COR-L47 (cell line): ENCODE measurements around the gene MT1A.

Experiments used
- DNase-seq: peaks from one replicate; lab custom pipeline; 2025; lab: John Stamatoyannopoulos, UW

MT1A gene

DNA sequence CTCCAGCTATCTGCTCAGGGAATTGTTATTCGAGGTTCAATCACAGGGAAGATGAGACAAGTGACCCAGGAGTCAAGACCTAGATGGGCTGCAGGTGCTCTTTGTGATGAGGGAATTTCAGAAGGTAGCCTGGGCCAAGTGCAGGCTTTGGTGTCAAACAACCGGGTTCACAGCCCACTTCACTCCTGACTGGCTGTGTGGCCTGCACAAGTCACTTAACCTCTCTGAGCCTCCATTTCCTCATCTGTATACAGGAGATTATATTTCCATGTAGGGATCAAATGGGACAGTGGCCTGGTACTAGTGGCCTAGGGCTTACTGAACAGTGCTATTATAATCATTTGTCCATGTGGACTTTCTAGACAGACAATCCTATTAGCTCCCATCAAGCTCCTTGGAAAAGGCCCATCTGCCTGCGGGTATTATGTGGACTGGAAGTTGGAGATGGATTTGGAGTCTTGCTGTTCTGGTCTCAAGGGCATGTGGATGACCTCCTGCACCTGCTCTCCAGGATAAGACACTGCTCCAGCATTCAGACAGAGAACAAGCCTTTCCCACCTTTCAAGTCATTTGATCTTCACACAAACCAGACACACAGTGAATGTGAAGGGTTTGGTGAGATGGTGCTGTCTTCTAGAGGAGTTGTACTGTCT is 40.7 kb downstream of the MT1A start:
- no peak for DNase-seq

DNA sequence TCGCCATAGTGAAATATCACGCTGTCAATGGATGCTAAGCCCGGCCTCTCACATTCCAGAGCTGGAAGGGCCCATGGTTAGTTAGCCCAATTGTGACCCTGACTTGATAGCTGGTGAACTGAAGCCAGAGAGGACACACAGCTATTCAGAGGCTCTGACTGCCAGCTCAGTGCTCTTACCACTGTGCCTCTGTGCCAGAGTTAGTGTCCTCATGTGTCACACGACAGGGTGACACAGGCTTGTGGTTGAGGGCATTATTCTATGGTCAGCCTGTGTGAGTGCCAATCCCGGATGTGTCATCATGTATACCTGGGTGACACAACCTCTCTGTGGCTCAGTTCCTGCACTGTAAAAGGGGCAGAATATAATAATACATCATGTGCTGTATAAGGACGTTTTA is 41.4 kb downstream of the MT1A start:
- DNase-seq, result no peak

GRCh38 chr16:56681939-56682702 is 43.7 kb downstream of the MT1A start, which contains the start of gene MT1X:
TSS of gene MT1X (plus strand) at chr16:56682470. CDS start at chr16:56682541, 71 bp downstream.
- DNase-seq, result peak; percentile 88

DNA sequence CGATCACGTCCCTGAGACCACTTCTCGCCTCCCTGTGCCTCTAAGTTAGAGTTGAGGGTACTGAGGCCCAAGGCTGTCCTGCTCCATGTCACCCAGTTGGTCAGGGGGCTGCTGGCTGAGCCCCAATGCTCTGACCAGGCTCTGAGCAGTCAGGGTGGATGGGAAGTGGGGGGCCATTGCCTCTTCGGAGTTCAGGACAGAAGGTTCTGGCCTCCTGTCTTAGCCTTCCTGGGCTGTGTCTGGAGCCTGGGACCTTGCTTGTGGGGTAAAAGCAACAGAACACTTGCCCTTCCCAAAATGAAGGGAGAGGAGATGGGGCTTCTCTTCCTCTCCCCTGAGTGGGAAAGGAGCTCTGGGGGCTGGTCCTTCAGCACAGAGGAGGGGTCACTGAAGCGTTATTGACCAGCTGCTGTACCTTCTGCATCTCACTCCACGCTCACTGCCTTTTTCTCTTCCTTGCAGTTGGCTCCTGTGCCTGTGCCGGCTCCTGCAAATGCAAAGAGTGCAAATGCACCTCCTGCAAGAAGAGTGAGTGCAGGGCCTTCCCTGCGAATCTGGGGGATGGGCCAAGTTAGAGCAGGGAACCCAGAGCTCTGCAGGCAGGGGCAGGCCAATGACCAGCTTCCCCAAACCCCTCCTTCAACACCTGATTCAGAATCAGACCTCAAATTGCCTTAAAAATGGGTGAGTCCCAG is 44.4 kb downstream of the MT1A start:
- no peak for DNase-seq

- DNase-seq, result no peak
Observed at GRCh38 chr16:56683424-56684172, 45.1 kb downstream of the MT1A start.

DNA sequence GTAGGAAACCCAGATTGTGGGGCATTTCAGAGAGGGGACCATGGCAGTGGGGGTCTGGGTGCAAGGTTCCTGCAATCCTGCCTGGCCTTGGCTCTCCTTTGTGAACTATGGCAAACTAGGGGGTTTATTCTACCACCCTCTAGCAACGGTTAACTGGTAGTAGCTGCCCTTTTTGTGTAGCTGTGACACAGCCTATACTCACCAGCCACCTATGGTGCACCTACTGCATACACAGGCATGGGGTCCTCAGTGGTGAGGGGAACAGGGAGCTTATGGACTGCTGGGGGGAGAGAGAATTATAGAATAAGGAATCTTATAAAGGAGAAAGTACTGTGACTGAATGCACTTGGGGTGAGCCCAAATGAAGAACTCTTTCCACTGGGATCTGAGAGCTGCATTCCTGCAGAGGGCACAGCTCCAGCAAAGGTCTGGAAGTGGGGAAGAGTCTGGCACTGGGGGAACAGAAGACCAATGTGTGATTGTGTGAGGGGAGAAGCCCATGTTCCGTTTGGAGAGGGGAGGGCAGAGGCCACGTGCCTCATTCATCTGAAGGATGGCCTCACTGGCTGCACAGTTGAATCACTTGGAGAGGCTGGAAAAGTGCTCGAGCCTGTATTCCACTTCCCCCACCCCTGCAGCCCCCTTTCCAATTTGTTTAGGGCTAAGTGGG is 45.9 kb downstream of the MT1A start:
- DNase-seq, result no peak

GRCh38 chr16:56684926-56685590 is 46.6 kb downstream of the MT1A start:
- no peak for DNase-seq

DNA sequence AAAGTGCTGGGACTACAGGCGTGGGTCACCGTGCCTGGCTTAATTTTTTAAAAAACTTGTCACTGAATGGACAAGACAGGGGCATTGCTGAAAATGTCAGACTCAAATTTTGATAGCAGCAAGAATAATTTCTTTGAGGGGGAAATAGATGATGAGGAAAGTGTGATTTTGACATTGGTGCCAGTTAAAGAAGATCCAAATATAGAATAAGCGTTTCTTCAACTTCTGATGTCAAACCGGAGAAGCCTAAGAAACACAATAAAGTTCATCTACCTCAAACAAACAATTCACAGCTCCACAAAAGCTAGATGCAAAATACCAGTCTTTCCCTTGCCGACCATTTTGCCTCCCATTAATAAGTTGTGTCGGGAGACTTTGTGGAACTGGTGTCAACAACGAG is 48.3 kb downstream of the MT1A start:
- DNase-seq, result no peak

- no peak for DNase-seq
Observed at GRCh38 chr16:56688762-56689161, 50.3 kb downstream of the MT1A start.

DNA sequence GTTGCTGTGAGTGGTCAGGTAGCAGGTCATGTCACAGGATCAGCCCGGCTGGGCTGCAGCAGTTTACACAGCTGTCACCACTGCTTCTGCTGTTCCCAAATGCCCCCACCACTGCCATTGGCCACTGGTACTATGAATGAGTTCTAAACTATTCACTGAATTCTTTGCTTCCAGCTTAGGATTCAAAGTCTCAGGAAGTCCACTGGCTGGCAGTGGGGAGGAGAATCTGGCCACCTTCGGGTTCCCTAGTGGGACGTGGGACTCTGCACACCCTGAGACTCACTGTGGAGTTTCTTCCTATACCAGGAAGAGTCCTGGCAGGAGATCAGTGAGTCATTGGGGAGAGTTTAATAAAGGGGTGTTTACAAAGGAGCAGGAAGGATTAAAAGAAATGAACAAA is 50.7 kb downstream of the MT1A start:
- DNase-seq, result no peak
